ES-I3 (cell line): ENCODE data around the gene CNTNAP2.

Experiments
- H3K36me3 ChIP-seq: 2 replicates; pipeline ENCODE4 v1.6.1; 2013; ENCODE audit warnings: mild to moderate bottlenecking, low read length, control low read depth, moderate library complexity; ENCODE audit not compliant: insufficient read depth
- H3K4me1 ChIP-seq: 2 replicates; pipeline ENCODE4 v1.6.1; 2013; ENCODE audit warnings: mild to moderate bottlenecking, control low read depth, low read length; ENCODE audit not compliant: insufficient read depth
- H3K9ac ChIP-seq: 2 replicates; pipeline ENCODE4 v1.6.1; 2013; ENCODE audit warnings: low read depth, mild to moderate bottlenecking, low read length, moderate library complexity
- H3K9me3 ChIP-seq: 2 replicates; pipeline ENCODE4 v1.6.1; 2013; ENCODE audit warnings: mild to moderate bottlenecking, low read length, moderate library complexity; ENCODE audit not compliant: control insufficient read depth, insufficient read depth

The CNTNAP2 gene

GRCh38 chr7:146285418-146285817 is 168.8 kb downstream of the CNTNAP2 start:
- Histone ChIP-seq H3K4me1 (peaks cover 13% of the 10 kb centered on the region; the same call in 1 of the 2 replicates), H3K9ac (no peak overlapping the region), H3K36me3 (no peaks in the 10 kb centered on the region), H3K9me3 (no peaks in the 10 kb centered on the region)

GRCh38 chr7:146290746-146291145 is 174.1 kb downstream of the CNTNAP2 start:
- no peaks in the 10 kb centered on the region for H3K36me3 ChIP-seq

GRCh38 chr7:146291900-146292299 is 175.3 kb downstream of the CNTNAP2 start:
- Histone ChIP-seq H3K36me3 (no peaks in the 10 kb centered on the region), H3K9ac (no peak overlapping the region), H3K9me3 (no peaks in the 10 kb centered on the region), H3K4me1 (0 out of 2 replicates have a peak, but pooled peaks cover 8% of the 10 kb centered on the region)

More at GRCh38 chr7:146290746-146291145, 174.1 kb downstream of the CNTNAP2 start:
- H3K9me3 ChIP-seq, result no peaks in the 10 kb centered on the region
- no peak overlapping the region for H3K9ac ChIP-seq
- H3K4me1 ChIP-seq, result peaks cover 13% of the 10 kb centered on the region; the same call in 1 of the 2 replicates

- Histone ChIP-seq H3K4me1 (0 out of 2 replicates have a peak, but pooled peaks cover 5% of the 10 kb centered on the region), H3K9ac (no peak overlapping the region), H3K9me3 (no peaks in the 10 kb centered on the region), H3K36me3 (no peaks in the 10 kb centered on the region)
Measured at GRCh38 chr7:146296028-146296427, 179.4 kb downstream of the CNTNAP2 start.

GRCh38 chr7:146314962-146315361 is 198.4 kb downstream of the CNTNAP2 start:
- Histone ChIP-seq H3K36me3 (no peaks in the 10 kb centered on the region), H3K9me3 (no peaks in the 10 kb centered on the region), H3K4me1 (peaks cover 5% of the 10 kb centered on the region; the same call in 1 of the 2 replicates), H3K9ac (no peak overlapping the region)

GRCh38 chr7:146319629-146320028 is 203.0 kb downstream of the CNTNAP2 start:
- H3K36me3 ChIP-seq, result no peaks in the 10 kb centered on the region
- H3K9ac ChIP-seq, result no peak overlapping the region
- no peaks in the 10 kb centered on the region for H3K9me3 ChIP-seq
- H3K4me1 ChIP-seq, result peaks cover 5% of the 10 kb centered on the region; the same call in 1 of the 2 replicates

- Histone ChIP-seq H3K9ac (no peak overlapping the region), H3K36me3 (no peaks in the 10 kb centered on the region), H3K4me1 (no peaks in the 10 kb centered on the region), H3K9me3 (no peaks in the 10 kb centered on the region)
Measured at GRCh38 chr7:146321301-146321700, 204.7 kb downstream of the CNTNAP2 start.

GRCh38 chr7:146331369-146331768 is 214.8 kb downstream of the CNTNAP2 start:
- Histone ChIP-seq H3K4me1 (no peaks in the 10 kb centered on the region), H3K9me3 (no peaks in the 10 kb centered on the region), H3K9ac (no peak overlapping the region), H3K36me3 (no peaks in the 10 kb centered on the region)

GRCh38 chr7:146345251-146345650 is 228.7 kb downstream of the CNTNAP2 start:
- Histone ChIP-seq H3K4me1 (no peaks in the 10 kb centered on the region), H3K9ac (no peak overlapping the region), H3K9me3 (no peaks in the 10 kb centered on the region), H3K36me3 (no peaks in the 10 kb centered on the region)

- H3K4me1 ChIP-seq, result no peaks in the 10 kb centered on the region
- H3K9ac ChIP-seq, result no peak overlapping the region
- no peaks in the 10 kb centered on the region for H3K9me3 ChIP-seq
- no peaks in the 10 kb centered on the region for H3K36me3 ChIP-seq
Measured at GRCh38 chr7:146346096-146346495, 229.5 kb downstream of the CNTNAP2 start.

- Histone ChIP-seq H3K9me3 (no peaks in the 10 kb centered on the region), H3K4me1 (no peaks in the 10 kb centered on the region), H3K9ac (no peak overlapping the region), H3K36me3 (no peaks in the 10 kb centered on the region)
Measured at GRCh38 chr7:146355216-146355615, 238.6 kb downstream of the CNTNAP2 start.

- Histone ChIP-seq H3K36me3 (no peaks in the 10 kb centered on the region), H3K4me1 (no peaks in the 10 kb centered on the region), H3K9me3 (no peaks in the 10 kb centered on the region), H3K9ac (no peak overlapping the region)
Measured at GRCh38 chr7:146359176-146359575, 242.6 kb downstream of the CNTNAP2 start.

- Histone ChIP-seq H3K9me3 (no peaks in the 10 kb centered on the region), H3K36me3 (no peaks in the 10 kb centered on the region), H3K9ac (no peak overlapping the region), H3K4me1 (no peaks in the 10 kb centered on the region)
Measured at GRCh38 chr7:146366938-146367337, 250.3 kb downstream of the CNTNAP2 start.

GRCh38 chr7:146370171-146370570 is 253.6 kb downstream of the CNTNAP2 start:
- H3K9ac ChIP-seq, result no peak overlapping the region
- H3K4me1 ChIP-seq, result no peaks in the 10 kb centered on the region
- no peaks in the 10 kb centered on the region for H3K36me3 ChIP-seq
- H3K9me3 ChIP-seq, result no peaks in the 10 kb centered on the region

- H3K36me3 ChIP-seq, result no peaks in the 10 kb centered on the region
- H3K9me3 ChIP-seq, result no peaks in the 10 kb centered on the region; the same call in 1 of the 2 replicates
- no peaks in the 10 kb centered on the region for H3K4me1 ChIP-seq
- no peak overlapping the region for H3K9ac ChIP-seq
Measured at GRCh38 chr7:146375170-146375569, 258.6 kb downstream of the CNTNAP2 start.

GRCh38 chr7:146378196-146378595 is 261.6 kb downstream of the CNTNAP2 start:
- H3K9ac ChIP-seq, result no peak overlapping the region
- H3K4me1 ChIP-seq, result no peaks in the 10 kb centered on the region
- H3K9me3 ChIP-seq, result no peaks in the 10 kb centered on the region; the same call in 1 of the 2 replicates
- no peaks in the 10 kb centered on the region for H3K36me3 ChIP-seq
